Left renal pelvis (tissue), 4 donors: ENCODE measurements around the gene DDX25. TPM values are rescaled to one million over a fixed set of nuclear protein-coding genes. Genes with fewer than 3 reads are reported as not detected.

Source experiments
- DNase-seq, 4 donors: peaks; one replicate each; pipeline ENCODE4 v3.0.0-alpha.2; 2013; ENCODE audit warnings: low read depth in 4 of 4, low spot score in 3 of 4
- polyA plus RNA-seq, 4 donors: library from polyadenylated mRNA; unstranded; fragments of 120-200 nt; gene quantifications; one replicate each; pipeline ENCODE4 v1.2.1, GENCODE V29; 2013; ENCODE audit not compliant: insufficient read length in 4 of 4

Gene DDX25
- polyA plus RNA-seq, 4 donors, result 3.9 to 6.1 (median 5.0) TPM

GRCh38 chr11:125968354-125968753 is 64.0 kb downstream of the DDX25 start:
- DNase-seq, result no peak

DNA sequence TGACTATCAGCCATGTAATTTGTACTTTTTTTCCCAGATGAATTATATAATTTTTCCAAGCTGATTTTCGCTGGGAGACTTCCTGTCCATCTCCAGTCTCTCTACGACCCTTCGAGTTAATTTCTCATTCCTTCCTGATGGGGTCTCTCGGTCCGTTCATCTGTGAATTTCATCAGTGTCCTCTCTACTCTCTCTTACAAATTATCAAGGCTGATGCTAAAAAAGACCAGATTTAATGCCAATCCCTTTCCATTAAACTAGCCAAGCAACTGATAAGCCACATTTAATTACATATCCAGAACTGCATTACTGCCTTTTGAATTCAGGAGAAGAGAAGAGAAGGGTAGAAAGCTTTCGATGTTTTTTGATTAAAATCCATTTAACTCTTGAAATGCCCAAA is 67.3 kb downstream of the DDX25 start:
- no peak for DNase-seq

- DNase-seq, result no peak
These were observed 70.0 kb downstream of the DDX25 start for GRCh38 chr11:125974284-125974683.

- DNase-seq, result no peak
These were observed 71.3 kb downstream of the DDX25 start for GRCh38 chr11:125975634-125976033.

- DNase-seq, result no peak
These were observed 71.8 kb downstream of the DDX25 start for GRCh38 chr11:125976156-125976555.

- DNase-seq, result no peak
These were observed 73.0 kb downstream of the DDX25 start for GRCh38 chr11:125977333-125977732.

DNA sequence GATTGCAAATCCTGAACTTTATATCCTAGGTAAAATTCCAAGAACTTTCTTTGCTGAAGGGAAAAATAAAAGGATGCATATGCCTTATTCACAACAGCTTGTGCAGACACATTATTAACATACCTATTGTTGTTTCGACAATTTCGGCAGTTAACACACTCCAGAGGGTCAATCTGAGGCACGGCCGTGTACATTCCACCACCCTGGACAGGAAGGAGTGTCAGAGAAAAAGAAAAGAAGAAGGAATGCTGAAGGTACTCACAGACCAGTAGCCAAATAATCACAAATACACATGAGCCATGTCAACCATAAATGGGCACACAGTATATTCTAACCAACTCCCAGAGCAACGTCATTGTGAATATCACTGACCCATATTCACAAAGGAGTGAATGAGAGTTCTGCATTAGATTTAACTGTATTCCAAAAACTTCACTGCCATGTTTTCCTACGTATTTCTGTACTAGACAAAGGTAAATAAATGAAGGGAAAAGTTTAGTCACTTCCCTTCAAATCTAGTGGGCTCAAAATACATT is 73.9 kb downstream of the DDX25 start:
- no peak for DNase-seq

Other genes with a start within 250 kb of the DDX25 start
- gene ACRV1, start 223.7 kb upstream of the DDX25 start, polyA plus RNA-seq, result 1 to 10 TPM in 2 of 4 donors, under 1 TPM in 2; 0.68 to 1.6 (median 1.00) TPM
- not detected for gene PATE1, start 158.2 kb upstream of the DDX25 start, polyA plus RNA-seq
- gene PATE2, start 125.7 kb upstream of the DDX25 start, polyA plus RNA-seq, result under 1 TPM in 1 of 4 donors, not detected in 3; 0.09 TPM
- gene PATE3, start 116.4 kb upstream of the DDX25 start, polyA plus RNA-seq, result not detected
- under 1 TPM in 2 of 4 donors, not detected in 2; 0.15 to 0.19 TPM for gene PATE4, start 71.2 kb upstream of the DDX25 start, polyA plus RNA-seq
- 10 to 100 TPM; 10.2 to 14.4 (median 13.3) TPM for gene HYLS1, start 16.8 kb upstream of the DDX25 start, polyA plus RNA-seq
- 10 to 100 TPM; 13.1 to 21.7 (median 17.3) TPM for gene PUS3, start 1.3 kb upstream of the DDX25 start, polyA plus RNA-seq
- under 1 TPM in 1 of 4 donors, not detected in 3; 0.53 TPM for gene VSIG10L2, start 41.5 kb downstream of the DDX25 start, polyA plus RNA-seq
- 100 to 1,000 TPM in 1 of 4 donors, 10 to 100 TPM in 3; 24.6 to 136 (median 28.3) TPM for gene CDON, start 158.4 kb downstream of the DDX25 start, polyA plus RNA-seq